ENCODE measurements around the gene PCBP3. TPM values are rescaled to one million over a fixed set of nuclear protein-coding genes. Genes with fewer than 3 reads are reported as not detected.

Gene PCBP3
- total RNA-seq, 1 donor from 2014 or later: 14.0 TPM

DNA sequence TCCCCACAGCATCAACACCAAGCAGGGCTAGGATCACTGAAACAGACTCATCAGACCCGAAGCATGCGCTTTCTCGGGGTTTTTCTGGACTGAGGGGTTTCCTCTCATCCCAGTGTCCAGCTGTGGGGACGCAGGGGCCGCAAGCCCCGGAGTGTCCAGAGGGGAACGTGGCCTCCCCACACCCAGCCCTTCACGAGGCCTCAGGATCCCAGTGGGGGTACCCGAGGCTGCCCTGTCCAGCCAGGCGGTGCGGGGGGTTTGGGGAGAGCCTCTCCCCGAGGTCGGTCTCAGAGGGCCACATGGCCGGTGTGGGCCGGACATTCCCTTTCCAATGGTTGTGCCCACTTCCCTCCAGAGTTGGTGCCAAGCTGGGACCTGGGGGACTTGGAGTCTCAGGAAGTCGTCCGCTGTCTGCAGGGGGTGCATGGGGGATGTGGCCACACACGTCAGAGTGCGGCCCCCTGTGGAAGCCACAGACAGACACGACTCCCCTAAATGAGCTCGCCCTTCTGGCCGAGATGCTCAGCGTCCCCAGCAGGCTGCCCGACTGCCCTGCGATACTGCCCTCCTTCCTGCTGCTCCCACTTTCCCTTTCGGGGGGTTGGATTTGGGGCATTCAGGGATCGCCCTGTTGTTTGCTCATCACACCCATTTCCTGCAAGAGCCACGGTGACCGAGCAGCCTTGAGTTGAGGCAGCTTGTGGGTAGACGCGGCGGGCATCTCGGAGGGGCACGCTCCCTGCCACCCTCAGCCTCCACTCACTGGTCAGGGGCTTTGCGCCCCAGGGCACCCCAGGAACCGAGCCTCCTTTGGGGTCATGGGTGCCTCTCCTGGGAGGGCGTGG lies 342.2 kb downstream of the PCBP3 start:
- intact Hi-C loops (cut with micrococcal nuclease): no loop called here

DNA sequence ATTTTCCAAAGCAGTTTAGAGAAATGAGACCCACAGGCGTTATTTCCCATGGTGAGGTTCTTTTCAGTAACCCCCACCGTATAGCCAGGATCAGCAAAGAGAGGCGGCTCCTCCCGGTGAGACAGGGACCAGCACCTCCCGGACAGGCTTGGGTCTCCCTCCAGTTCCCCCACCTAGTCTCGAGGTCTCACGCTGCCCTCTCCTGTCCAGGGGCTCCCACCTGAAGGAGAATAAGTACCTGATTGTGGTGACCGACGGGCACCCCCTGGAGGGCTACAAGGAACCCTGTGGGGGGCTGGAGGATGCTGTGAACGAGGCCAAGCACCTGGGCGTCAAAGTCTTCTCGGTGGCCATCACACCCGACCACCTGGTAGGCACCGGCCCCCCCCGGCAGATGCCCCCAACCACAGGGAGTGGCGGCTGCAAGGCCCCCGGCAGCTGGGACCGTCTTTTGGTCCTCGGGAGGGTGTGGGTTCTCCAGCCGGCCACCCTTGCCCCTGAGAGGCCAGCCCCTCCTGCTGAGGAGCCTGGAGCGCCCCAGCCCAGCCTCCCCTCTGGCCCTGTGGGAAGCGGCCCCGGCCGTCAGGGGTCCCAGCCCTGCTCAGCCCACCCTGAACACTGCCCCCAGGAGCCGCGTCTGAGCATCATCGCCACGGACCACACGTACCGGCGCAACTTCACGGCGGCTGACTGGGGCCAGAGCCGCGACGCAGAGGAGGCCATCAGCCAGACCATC lies 343.0 kb downstream of the PCBP3 start:
- intact Hi-C loops (cut with micrococcal nuclease): no loop called here

- intact Hi-C loops (cut with micrococcal nuclease): no loop called here
Measured at GRCh38 chr21:45987121-45987711, 343.7 kb downstream of the PCBP3 start.

- intact Hi-C loops (cut with micrococcal nuclease): no loop called here
Measured at GRCh38 chr21:45988366-45989347, 345.1 kb downstream of the PCBP3 start.

- intact Hi-C loops (cut with micrococcal nuclease): no loop called here
Measured at GRCh38 chr21:45989355-45990048, 346.0 kb downstream of the PCBP3 start.

DNA sequence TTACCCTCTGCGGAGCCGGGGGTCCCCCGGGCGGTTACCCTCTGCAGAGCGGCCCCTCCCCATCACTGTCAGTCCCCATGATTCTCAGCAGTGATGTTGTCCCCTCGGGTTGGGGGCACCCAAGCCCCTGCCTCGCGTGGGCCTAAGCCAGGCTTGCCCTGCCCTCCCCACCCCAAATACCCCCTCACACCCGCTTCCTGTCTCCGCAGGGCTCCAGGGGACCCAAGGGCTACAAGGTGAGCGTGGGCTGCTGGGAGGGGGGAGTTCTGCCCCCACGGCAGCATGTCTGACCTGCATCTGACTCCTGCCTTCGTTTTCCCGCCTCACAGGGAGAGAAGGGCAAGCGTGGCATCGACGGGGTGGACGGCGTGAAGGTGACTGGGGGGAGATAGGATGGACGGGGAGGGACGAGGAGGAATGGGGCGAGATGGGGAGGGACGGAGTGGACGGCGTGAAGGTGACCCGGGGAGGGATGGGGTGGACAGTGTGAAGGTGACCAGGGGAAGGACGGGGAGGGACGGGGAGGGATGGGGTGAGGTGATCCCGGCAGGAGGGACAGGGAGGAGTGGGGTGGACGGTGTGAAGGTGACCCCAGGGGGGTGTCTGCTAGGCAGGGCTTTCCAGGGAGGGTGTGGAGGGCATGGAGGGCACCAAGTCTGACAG lies 346.7 kb downstream of the PCBP3 start:
- intact Hi-C loops (cut with micrococcal nuclease): no loop called here

- intact Hi-C loops (cut with micrococcal nuclease): no loop called here
Measured at GRCh38 chr21:45990741-45991605, 347.4 kb downstream of the PCBP3 start.

DNA sequence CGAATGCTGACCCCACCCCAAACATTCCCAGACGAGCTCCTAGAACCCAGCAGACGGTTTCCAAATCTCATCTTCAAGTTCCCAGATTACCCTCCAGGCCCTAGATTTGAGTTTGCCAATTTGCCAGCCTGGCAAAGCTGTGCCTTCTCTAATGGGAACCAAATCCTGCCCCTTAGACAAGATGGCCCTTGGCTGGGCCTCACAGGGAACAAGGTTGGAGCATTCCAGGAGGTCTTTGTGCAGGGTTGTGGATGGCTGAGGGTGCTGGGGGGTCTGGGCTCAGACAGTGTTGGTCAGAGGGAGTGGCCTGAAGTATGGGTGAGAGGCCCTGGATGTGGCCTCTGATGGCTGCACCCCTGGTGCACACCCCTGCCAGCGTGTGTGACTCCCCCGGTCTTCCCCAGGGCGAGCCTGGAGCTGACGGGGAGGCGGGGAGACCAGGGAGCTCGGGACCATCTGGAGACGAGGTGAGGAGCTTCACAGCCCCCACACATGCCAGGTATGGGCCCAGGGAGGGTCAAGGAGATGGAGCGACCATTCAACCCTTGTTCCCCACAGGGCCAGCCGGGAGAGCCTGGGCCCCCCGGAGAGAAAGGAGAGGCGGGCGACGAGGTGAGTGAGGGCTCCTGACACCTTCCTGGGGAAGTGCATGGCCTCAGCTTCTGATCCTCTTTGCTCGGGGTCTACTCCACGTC lies 348.2 kb downstream of the PCBP3 start:
- intact Hi-C loops (cut with micrococcal nuclease): no loop called here

Other genes starting within 250 kb of the PCBP3 start
- gene COL18A1, start 238.6 kb upstream of the PCBP3 start, total RNA-seq: 6.5 and 7.8 TPM in 2 replicates
- gene SLC19A1, start 101.3 kb upstream of the PCBP3 start, total RNA-seq: 61.9 and 64.4 TPM in 2 replicates

All from T-helper 1 cell treated with Interleukin-12 subunit alpha and Interleukin-12 subunit beta and Interleukin-4 antibody, amounts not matched to agents 30 ng/mL and 1 ng/mL, for 36 hours (primary cell).